ENCODE measurements around the gene NPR2.

The NPR2 gene

GRCh38 chr9:35852267-35852815 lies 61.0 kb downstream of the NPR2 start (continued):
- no peak for TF ChIP-seq POU6F1 (CRISPR knock-in tag; IDR thresholded peaks at IDR 0.05; ENCODE audit: borderline replicate concordance, low read depth)
- TF ChIP-seq CREB5 (CRISPR knock-in tag; IDR thresholded peaks at IDR 0.05; ENCODE audit: low read depth) = no peak

DNA sequence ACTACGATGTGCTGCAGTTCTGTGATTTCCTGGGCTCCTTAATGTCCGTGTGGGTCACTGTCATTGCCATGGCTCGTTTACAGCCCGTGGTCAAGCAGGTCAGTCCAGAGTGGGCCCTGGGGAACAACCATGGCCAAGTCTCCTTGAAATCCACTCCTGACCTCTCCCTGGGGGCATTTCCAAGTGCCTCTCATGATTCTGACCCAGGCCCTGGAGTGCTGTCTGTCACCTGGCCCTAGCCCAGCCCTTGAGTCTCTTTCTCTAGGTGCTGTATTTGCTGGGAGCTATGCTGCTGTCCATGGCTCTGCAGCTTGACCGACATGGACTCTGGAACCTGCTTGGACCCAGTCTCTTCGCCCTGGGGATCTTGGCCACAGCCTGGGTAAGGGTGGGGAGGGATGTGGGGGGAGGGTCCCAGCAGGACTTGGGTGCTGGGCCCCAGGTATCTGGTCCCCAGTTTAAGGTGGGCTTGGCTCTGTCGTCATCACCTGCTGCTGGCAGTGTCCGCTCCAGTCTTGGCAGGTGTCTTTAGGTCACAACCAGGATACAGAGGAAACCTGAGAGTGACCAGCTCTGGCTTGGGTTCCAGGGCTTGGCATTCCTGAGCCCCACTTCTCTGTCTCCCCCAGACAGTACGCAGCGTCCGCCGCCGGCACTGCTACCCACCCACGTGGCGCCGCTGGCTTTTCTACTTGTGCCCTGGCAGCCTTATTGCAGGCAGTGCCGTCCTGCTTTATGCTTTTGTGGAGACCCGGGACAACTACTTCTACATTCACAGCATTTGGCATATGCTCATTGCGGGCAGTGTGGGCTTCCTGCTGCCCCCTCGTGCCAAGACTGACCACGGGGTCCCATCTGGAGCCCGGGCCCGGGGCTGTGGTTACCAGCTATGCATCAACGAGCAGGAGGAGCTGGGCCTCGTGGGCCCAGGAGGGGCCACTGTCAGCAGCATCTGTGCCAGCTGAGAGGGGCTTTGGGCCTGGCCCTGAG lies 61.8 kb downstream of the NPR2 start:
- TF ChIP-seq, protein P1, sequence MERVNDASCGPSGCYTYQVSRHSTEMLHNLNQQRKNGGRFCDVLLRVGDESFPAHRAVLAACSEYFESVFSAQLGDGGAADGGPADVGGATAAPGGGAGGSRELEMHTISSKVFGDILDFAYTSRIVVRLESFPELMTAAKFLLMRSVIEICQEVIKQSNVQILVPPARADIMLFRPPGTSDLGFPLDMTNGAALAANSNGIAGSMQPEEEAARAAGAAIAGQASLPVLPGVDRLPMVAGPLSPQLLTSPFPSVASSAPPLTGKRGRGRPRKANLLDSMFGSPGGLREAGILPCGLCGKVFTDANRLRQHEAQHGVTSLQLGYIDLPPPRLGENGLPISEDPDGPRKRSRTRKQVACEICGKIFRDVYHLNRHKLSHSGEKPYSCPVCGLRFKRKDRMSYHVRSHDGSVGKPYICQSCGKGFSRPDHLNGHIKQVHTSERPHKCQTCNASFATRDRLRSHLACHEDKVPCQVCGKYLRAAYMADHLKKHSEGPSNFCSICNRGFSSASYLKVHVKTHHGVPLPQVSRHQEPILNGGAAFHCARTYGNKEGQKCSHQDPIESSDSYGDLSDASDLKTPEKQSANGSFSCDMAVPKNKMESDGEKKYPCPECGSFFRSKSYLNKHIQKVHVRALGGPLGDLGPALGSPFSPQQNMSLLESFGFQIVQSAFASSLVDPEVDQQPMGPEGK (CRISPR knock-in tag; IDR thresholded peaks at IDR 0.05; ENCODE audit: borderline replicate concordance) = no peak
- TF ChIP-seq POU6F1 (CRISPR knock-in tag; IDR thresholded peaks at IDR 0.05; ENCODE audit: borderline replicate concordance, low read depth) (no peak), ZFP30 (CRISPR knock-in tag; IDR thresholded peaks at IDR 0.05) (no peak), OSR1 (CRISPR knock-in tag; IDR thresholded peaks at IDR 0.05) (no peak), ZNF8 (CRISPR knock-in tag; IDR thresholded peaks at IDR 0.05) (no peak), TOX (CRISPR knock-in tag; IDR thresholded peaks at IDR 0.05; ENCODE audit: borderline replicate concordance) (no peak), ESRRG (CRISPR knock-in tag; IDR thresholded peaks at IDR 0.05) (no peak), BACH2 (CRISPR knock-in tag; IDR thresholded peaks at IDR 0.05; ENCODE audit: borderline replicate concordance) (no peak), ISL1 (CRISPR knock-in tag; IDR thresholded peaks at IDR 0.05) (no peak)
- ATAC-seq = no peak

DNA sequence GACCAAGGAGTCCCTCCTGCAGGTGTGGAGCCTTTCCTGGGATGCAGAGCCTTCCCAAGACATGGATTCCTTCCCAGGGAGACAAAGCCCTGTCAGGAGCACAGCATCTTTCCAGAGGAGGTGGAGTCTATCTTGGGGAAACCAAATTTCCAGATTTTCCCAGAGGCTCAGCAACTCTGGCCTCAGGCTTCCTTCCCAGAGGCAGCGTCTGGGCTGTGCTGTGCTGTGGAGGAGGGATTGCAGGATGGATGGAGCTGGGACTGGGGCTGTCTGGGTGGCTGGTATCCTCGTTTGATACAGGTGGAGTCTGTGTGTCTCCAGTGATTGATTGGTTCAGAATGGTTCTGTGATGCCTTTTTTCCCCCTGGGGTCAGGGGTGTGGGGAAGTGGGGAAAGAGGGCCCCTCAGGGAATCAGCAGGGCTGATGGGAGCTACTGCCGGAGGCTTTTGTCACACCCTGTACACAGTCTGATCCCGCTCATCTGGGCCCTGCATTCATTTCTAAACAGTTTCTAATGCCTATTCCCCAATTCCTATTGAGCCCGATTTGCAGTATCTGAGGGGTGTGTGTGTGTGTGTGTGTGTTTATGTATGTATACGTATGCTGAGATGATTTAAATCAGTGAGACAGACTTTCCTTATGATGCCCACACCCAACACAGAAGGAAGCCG lies 62.8 kb downstream of the NPR2 start:
- TF ChIP-seq CSDC2 (CRISPR knock-in tag; IDR thresholded peaks at IDR 0.05) = no peak
- TF ChIP-seq POU6F1 (CRISPR knock-in tag; IDR thresholded peaks at IDR 0.05; ENCODE audit: borderline replicate concordance, low read depth) = no peak
- TF ChIP-seq ISL1 (CRISPR knock-in tag; IDR thresholded peaks at IDR 0.05) = no peak
- no peak for TF ChIP-seq ARNTL (CRISPR knock-in tag; IDR thresholded peaks at IDR 0.05; ENCODE audit: borderline replicate concordance, low read depth)
- no peak for TF ChIP-seq TOX (CRISPR knock-in tag; IDR thresholded peaks at IDR 0.05; ENCODE audit: borderline replicate concordance)
- TF ChIP-seq ZFP30 (CRISPR knock-in tag; IDR thresholded peaks at IDR 0.05) = no peak
- no peak for TF ChIP-seq RARB (CRISPR knock-in tag; IDR thresholded peaks at IDR 0.05)
- no peak for TF ChIP-seq CREB5 (CRISPR knock-in tag; IDR thresholded peaks at IDR 0.05; ENCODE audit: low read depth)
- TF ChIP-seq PPARA (CRISPR knock-in tag; IDR thresholded peaks at IDR 0.05; ENCODE audit: borderline replicate concordance) = no peak
- TF ChIP-seq ZFP3 (CRISPR knock-in tag; IDR thresholded peaks at IDR 0.05) = no peak
- ATAC-seq = no peak
